ENCODE data around the gene SMIM7. TPM values are rescaled to one million over a fixed set of nuclear protein-coding genes. Genes with fewer than 3 reads are reported as not detected.
"Not testable (repeated sequence)": the region's sequence is repeated elsewhere in the genome, so short reads cannot be mapped to it uniquely, and the experiment has no call there.

The SMIM7 gene
- total RNA-seq, 2 experiments from 2014 or later = 55.4 to 60.0 TPM

- Mint-ChIP-seq H3K27me3 (peaks cover 2% of the 10 kb centered on the region), H3K36me3 (no peaks in the 10 kb centered on the region), H3K27ac (no peak overlapping the region), H3K4me1 (no peaks in the 10 kb centered on the region), H3K4me3 (no peak overlapping the region), H3K9me3 (ENCODE audit: low read depth) (no peaks in the 10 kb centered on the region)
- CTCF ChIA-PET = interaction anchor here (0.6 to 1.1 kb wide), 2 partner anchors 49 to 185 kb away, joined by 3 to 6 read pairs; no protein-coding TSS in a partner anchor
- ATAC-seq = no peak
- no peak for DNase-seq
Measured at GRCh38 chr19:16671652-16672274, 11.8 kb upstream of the SMIM7 start.

GRCh38 chr19:16670291-16670690 lies 10.3 kb upstream of the SMIM7 start:
- H3K27me3 Mint-ChIP-seq = peaks cover 2% of the 10 kb centered on the region
- H3K9me3 Mint-ChIP-seq (ENCODE audit: low read depth) = no peaks in the 10 kb centered on the region
- CTCF ChIA-PET = interaction anchor here (1.1 kb wide), 1 partner anchor 14 kb away, joined by 4 read pairs; no protein-coding TSS in a partner anchor
- ATAC-seq (no peak), DNase-seq (no peak)
- H3K4me1 Mint-ChIP-seq = no peaks in the 10 kb centered on the region
- no peak overlapping the region for H3K4me3 Mint-ChIP-seq
- H3K27ac Mint-ChIP-seq = no peak overlapping the region
- H3K36me3 Mint-ChIP-seq = no peaks in the 10 kb centered on the region

DNA sequence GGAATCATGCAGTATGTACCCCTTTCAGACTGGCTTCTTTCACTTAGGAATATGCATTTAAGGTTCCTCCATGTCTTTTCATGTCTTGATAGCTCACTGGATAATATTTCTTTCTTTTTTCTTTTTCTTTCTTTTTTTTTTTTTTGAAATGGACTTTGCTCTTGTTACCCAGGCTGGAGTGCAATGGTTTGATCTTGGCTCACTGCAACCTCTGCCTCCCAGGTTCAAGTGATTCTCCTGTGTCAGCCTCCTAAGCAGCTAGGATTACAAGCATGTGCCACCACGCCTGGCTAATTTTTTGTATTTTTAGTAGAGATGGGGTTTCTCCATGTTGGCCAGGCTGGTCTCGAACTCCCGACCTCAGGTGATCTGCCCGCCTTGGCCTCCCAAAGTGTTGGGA lies 8.8 kb upstream of the SMIM7 start:
- H3K4me3 Mint-ChIP-seq; ATAC-seq; H3K9me3 Mint-ChIP-seq (ENCODE audit: low read depth); H3K36me3 Mint-ChIP-seq; CTCF ChIA-PET; DNase-seq; H3K27me3 Mint-ChIP-seq; H3K4me1 Mint-ChIP-seq; H3K27ac Mint-ChIP-seq: not testable (repeated sequence)

DNA sequence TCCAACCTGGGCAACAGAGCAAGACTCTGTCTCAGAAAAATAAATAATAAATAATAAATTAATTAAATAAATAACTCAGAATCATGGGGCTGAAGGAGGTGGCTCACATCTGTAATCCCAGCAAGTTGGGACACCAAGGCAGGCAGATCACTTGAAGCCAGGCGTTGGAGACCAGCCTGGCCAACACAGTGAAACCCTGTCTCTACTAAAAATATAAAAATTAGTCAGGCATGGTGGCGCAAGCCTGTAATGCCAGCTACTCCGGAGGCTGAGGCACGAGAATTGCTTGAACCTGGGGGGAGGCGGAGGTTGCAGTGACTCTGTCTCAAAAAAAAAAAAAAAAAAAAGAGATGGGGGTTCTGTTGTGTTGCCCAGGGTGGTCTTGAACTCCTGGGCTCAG lies 8.2 kb upstream of the SMIM7 start:
- Mint-ChIP-seq H3K4me3 (no peak overlapping the region), H3K27me3 (peaks cover 2% of the 10 kb centered on the region), H3K36me3 (no peaks in the 10 kb centered on the region), H3K27ac (no peak overlapping the region), H3K4me1 (peaks cover 4% of the 10 kb centered on the region), H3K9me3 (ENCODE audit: low read depth) (no peaks in the 10 kb centered on the region)
- CTCF ChIA-PET = no interaction called here
- no peak for ATAC-seq
- no peak for DNase-seq

- no peak overlapping the region for H3K27ac Mint-ChIP-seq
- peaks cover 14% of the 10 kb centered on the region for H3K27me3 Mint-ChIP-seq
- no peaks in the 10 kb centered on the region for H3K9me3 Mint-ChIP-seq (ENCODE audit: low read depth)
Measured at GRCh38 chr19:16661480-16662034, 1.6 kb upstream of the SMIM7 start.

DNA sequence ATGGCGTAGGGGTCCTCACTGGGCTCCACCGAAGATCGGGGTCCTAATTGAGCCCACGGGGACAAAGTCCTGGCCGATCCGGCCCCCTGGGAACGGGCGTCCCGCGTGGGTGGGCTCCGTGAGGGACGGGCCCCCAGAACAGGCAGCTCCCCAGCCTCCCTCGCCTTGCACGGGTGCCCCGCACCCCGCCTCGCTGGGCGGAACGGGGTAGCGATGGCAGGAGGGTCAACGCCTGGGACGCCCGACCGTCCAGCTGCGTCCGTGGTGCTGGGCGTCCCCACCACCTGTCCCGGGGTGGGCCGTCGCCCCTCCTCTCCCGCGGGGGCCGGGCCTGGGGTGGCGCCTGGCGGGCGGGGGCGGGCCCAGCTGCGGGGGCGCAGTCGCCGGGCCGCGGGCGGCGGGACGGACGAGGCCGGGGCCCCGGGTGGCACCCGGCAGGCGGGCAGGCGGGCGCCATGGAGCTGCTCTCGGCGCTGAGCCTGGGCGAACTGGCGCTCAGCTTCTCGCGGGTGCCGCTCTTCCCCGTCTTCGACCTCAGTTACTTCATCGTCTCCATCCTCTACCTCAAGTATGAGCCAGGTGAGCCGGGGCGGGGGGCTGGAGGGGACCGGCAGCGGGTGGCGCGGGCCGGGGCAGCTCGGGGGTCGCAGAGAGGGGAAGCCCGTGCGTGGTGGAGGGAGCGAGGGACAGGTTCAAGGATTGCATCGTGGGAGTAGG lies 977 bp upstream of the SMIM7 start, which contains the start of gene TMEM38A:
TSS of gene TMEM38A (plus strand) at position 377 of the 717 bp plus-strand sequence. CDS start at position 456, 79 bp downstream.
- H3K4me3 Mint-ChIP-seq = peak within 1 kb of the TSS; percentile 98
- peak within 1 kb of the TSS; percentile 98 for H3K27ac Mint-ChIP-seq
- CTCF ChIA-PET = interaction anchor here (0.5 to 1.9 kb wide), 6 partner anchors 12 to 727 kb away, joined by 3 to 6 read pairs (median 4); partner anchors contain the start of genes CHERP and MED26

More at GRCh38 chr19:16661480-16662034, 1.6 kb upstream of the SMIM7 start:
- CTCF ChIA-PET = interaction anchor here (0.6 to 1.4 kb wide), 3 partner anchors 12 to 119 kb away, joined by 3 to 4 read pairs (median 3); no protein-coding TSS in a partner anchor
- peak; percentile 41 for DNase-seq
- ATAC-seq = no peak
- Mint-ChIP-seq H3K36me3 (peaks cover 15% of the 10 kb centered on the region), H3K4me3 (peak overlapping the region; percentile 98), H3K4me1 (peaks cover 32% of the 10 kb centered on the region)

DNA sequence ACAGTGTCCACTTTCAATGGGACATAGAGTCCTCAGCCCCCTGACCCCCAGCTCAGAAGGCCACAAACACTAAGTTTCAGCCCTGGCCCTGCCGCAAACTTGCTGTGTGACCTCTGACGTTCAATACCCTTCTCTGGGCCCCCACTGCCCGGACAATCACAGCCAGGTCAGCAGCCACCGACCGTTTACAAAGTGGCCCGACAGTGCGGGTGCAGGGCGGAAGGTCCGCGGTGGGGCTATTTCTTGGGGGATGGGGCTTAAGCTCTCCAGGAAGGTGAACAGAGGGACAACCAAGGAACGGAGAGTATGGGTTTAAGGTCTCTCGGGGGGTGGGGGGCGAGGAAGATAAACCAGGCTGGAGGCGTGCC lies 496 bp downstream of the SMIM7 start:
- peak overlapping the region; percentile 98 for H3K4me3 Mint-ChIP-seq
- H3K27me3 Mint-ChIP-seq = peaks cover 14% of the 10 kb centered on the region
- no peaks in the 10 kb centered on the region for H3K9me3 Mint-ChIP-seq (ENCODE audit: low read depth)
- H3K27ac Mint-ChIP-seq = peak overlapping the region; percentile 98
- DNase-seq = no peak
- H3K4me1 Mint-ChIP-seq = peaks cover 47% of the 10 kb centered on the region
- ATAC-seq = no peak
- H3K36me3 Mint-ChIP-seq = peaks cover 33% of the 10 kb centered on the region
- CTCF ChIA-PET = interaction anchor here (1.9 kb wide), 1 partner anchor 32 kb away, joined by 6 read pairs; the partner anchor contains the start of gene MED26

More for the DNA sequence above, 977 bp upstream of the SMIM7 start, which contains the start of gene TMEM38A:
- peak; percentile 16 for ATAC-seq
- peak; percentile 53 for DNase-seq
- Mint-ChIP-seq H3K4me1 (peaks cover 36% of the 10 kb centered on the region), H3K27me3 (peaks cover 14% of the 10 kb centered on the region), H3K36me3 (peaks cover 20% of the 10 kb centered on the region), H3K9me3 (ENCODE audit: low read depth) (no peaks in the 10 kb centered on the region)

GRCh38 chr19:16657384-16657783 lies 2.6 kb downstream of the SMIM7 start:
- H3K4me3 Mint-ChIP-seq = no peak overlapping the region
- H3K27me3 Mint-ChIP-seq = peaks cover 9% of the 10 kb centered on the region
- DNase-seq = no peak
- H3K9me3 Mint-ChIP-seq (ENCODE audit: low read depth) = no peaks in the 10 kb centered on the region
- no peak overlapping the region for H3K27ac Mint-ChIP-seq
- peaks cover 40% of the 10 kb centered on the region for H3K4me1 Mint-ChIP-seq
- no peak for ATAC-seq
- CTCF ChIA-PET = interaction anchor here (1.2 kb wide), 1 partner anchor 71 kb away, joined by 3 read pairs; no protein-coding TSS in a partner anchor
- H3K36me3 Mint-ChIP-seq = peaks cover 51% of the 10 kb centered on the region

GRCh38 chr19:16655727-16656126 lies 4.2 kb downstream of the SMIM7 start:
- no peak overlapping the region for H3K4me3 Mint-ChIP-seq
- no peak overlapping the region for H3K27ac Mint-ChIP-seq
- no peaks in the 10 kb centered on the region for H3K27me3 Mint-ChIP-seq
- CTCF ChIA-PET = no interaction called here
- DNase-seq = no peak
- no peaks in the 10 kb centered on the region for H3K9me3 Mint-ChIP-seq (ENCODE audit: low read depth)
- H3K4me1 Mint-ChIP-seq = peaks cover 34% of the 10 kb centered on the region
- H3K36me3 Mint-ChIP-seq = peaks cover 64% of the 10 kb centered on the region
- no peak for ATAC-seq

- Mint-ChIP-seq H3K27ac (no peak overlapping the region), H3K4me1 (peaks cover 40% of the 10 kb centered on the region), H3K9me3 (ENCODE audit: low read depth) (no peaks in the 10 kb centered on the region), H3K27me3 (no peaks in the 10 kb centered on the region), H3K36me3 (peaks cover 71% of the 10 kb centered on the region), H3K4me3 (no peak overlapping the region)
- CTCF ChIA-PET = no interaction called here
- ATAC-seq (no peak), DNase-seq (no peak)
Measured at GRCh38 chr19:16654627-16655026, 5.3 kb downstream of the SMIM7 start.

DNA sequence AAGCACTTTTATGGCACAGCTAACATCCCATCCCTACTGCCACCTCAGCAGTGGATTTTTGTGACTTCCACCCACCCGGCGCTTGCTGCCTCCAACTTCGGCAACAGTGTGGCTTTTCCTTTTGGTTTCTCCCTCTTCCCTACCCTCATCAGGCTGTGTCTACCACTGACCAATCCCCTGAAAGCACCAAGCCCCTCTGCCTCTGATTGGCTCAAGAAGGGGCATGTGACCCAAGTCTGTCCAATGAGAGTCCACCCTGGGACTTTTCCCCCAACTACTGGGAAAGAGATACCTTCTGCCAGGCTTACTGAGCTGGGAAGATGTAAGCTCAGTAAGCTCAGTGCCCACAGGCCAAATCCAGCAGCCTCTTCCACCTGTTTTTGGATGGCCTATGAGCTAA lies 5.8 kb downstream of the SMIM7 start:
- Mint-ChIP-seq H3K4me1 (peaks cover 41% of the 10 kb centered on the region), H3K9me3 (ENCODE audit: low read depth) (no peaks in the 10 kb centered on the region), H3K36me3 (peaks cover 73% of the 10 kb centered on the region), H3K27ac (no peak overlapping the region), H3K27me3 (no peaks in the 10 kb centered on the region), H3K4me3 (no peak overlapping the region)
- DNase-seq (no peak), ATAC-seq (no peak)
- CTCF ChIA-PET = no interaction called here

DNA sequence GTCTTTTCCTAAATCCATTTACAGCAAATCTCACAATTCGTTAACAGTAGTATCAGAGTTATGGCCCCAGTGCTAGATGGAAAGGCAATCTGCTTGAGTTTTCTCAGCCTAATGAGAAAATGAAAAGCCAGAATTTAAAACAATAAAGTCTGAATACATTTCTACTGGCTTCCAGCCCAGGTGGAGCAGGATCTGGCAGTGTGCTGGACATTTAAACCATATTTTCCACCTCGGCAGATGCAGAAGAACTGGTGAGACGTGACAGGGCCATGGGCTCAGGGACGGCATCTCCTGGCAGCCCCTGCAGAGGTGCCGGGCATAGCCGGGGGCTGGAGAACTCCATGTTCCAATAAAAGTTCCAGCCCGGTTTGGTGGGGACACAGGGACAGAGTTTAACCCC lies 7.1 kb downstream of the SMIM7 start:
- Mint-ChIP-seq H3K27ac (no peak overlapping the region), H3K4me3 (no peak overlapping the region), H3K4me1 (peaks cover 33% of the 10 kb centered on the region), H3K36me3 (peaks cover 69% of the 10 kb centered on the region), H3K27me3 (no peaks in the 10 kb centered on the region), H3K9me3 (ENCODE audit: low read depth) (no peaks in the 10 kb centered on the region)
- CTCF ChIA-PET = no interaction called here
- DNase-seq = no peak
- ATAC-seq = no peak

DNA sequence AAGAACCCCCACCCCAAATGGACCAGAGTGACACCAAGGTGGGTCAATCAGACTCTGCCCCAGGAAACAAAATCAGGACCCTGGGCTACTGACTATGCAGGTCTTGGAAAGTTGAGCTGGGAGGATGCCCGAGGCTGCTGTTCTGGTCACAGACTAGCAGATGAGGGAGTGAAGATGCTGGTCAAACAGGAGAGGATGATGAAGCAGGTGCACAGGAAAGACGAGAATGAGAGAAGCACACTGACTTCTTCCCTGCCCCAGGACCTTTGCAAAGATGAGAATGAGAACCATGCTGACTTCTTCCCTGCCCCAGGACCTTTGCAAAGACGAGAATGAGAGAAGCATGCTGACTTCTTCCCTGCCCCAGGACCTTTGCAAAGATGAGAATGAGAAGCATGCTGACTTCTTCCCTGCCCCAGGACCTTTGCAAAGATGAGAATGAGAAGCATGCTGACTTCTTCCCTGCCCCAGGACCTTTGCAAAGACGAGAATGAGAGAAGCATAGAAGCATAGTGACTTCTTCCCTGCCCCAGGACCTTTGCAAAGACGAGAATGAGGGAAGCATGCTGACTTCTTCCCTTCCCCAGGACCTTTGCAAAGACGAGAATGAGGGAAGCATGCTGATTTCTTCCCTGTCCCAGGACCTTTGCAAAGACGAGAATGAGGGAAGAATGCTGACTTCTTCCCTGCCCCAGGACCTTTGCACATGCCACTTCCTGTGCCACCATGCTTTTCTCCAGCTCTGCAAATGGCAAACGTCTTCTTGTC lies 8.3 kb downstream of the SMIM7 start:
- H3K4me3 Mint-ChIP-seq; H3K9me3 Mint-ChIP-seq (ENCODE audit: low read depth); ATAC-seq; H3K27me3 Mint-ChIP-seq; CTCF ChIA-PET; DNase-seq; H3K27ac Mint-ChIP-seq: not testable (repeated sequence)
- H3K4me1 Mint-ChIP-seq = peaks cover 26% of the 10 kb centered on the region
- peaks cover 70% of the 10 kb centered on the region for H3K36me3 Mint-ChIP-seq

Data from activated CD8-positive, alpha-beta memory T cell treated with anti-CD3 and anti-CD28 coated beads, Interleukin-2, amount 10 ng/mL, durations not matched to agents 7 days and 5 days (primary cell).